ENCODE data around the gene CUX1.
A peak's percentile ranks its signal among the peaks of the same experiment; 100 is the strongest.
"Not testable (repeated sequence)": the region's sequence is repeated elsewhere in the genome, so short reads cannot be mapped to it uniquely, and the experiment has no call there.

CUX1 gene

GRCh38 chr7:101854084-101854865 lies 36.8 kb downstream of the CUX1 start:
- no peak for DNase-seq (ENCODE audit: low read depth in 2 of 2)

- DNase-seq (ENCODE audit: low read depth in 2 of 2) = peak; percentile 28 to 32
These were observed 39.3 kb downstream of the CUX1 start for GRCh38 chr7:101856473-101857357.

GRCh38 chr7:101857358-101857811 lies 40.0 kb downstream of the CUX1 start:
- no peak for DNase-seq (ENCODE audit: low read depth in 2 of 2)

- no peak for DNase-seq (ENCODE audit: low read depth in 2 of 2)
These were observed 41.3 kb downstream of the CUX1 start for GRCh38 chr7:101858437-101859385.

GRCh38 chr7:101859411-101860106 lies 42.1 kb downstream of the CUX1 start:
- no peak for DNase-seq (ENCODE audit: low read depth in 2 of 2)

GRCh38 chr7:101860316-101861217 lies 43.1 kb downstream of the CUX1 start:
- DNase-seq (ENCODE audit: low read depth in 2 of 2) = no peak

- DNase-seq (ENCODE audit: low read depth in 2 of 2) = no peak
These were observed 43.9 kb downstream of the CUX1 start for GRCh38 chr7:101861218-101861775.

- DNase-seq (ENCODE audit: low read depth in 2 of 2) = no peak
These were observed 45.1 kb downstream of the CUX1 start for GRCh38 chr7:101862280-101863220.

GRCh38 chr7:101863598-101863997 lies 46.2 kb downstream of the CUX1 start:
- no peak for DNase-seq (ENCODE audit: low read depth in 2 of 2)

- DNase-seq (ENCODE audit: low read depth in 2 of 2) = no peak
These were observed 46.6 kb downstream of the CUX1 start for GRCh38 chr7:101864039-101864438.

- DNase-seq (ENCODE audit: low read depth in 2 of 2) = no peak
These were observed 47.6 kb downstream of the CUX1 start for GRCh38 chr7:101865031-101865430.

- no peak for DNase-seq (ENCODE audit: low read depth in 2 of 2)
These were observed 48.0 kb downstream of the CUX1 start for GRCh38 chr7:101865455-101865854.

- no peak for DNase-seq (ENCODE audit: low read depth in 2 of 2)
These were observed 48.9 kb downstream of the CUX1 start for GRCh38 chr7:101866328-101866727.

GRCh38 chr7:101867265-101867664 lies 49.8 kb downstream of the CUX1 start:
- no peak for DNase-seq (ENCODE audit: low read depth in 2 of 2)

- DNase-seq (ENCODE audit: low read depth in 2 of 2) = not testable (repeated sequence)
These were observed 50.3 kb downstream of the CUX1 start for GRCh38 chr7:101867681-101868080.

- no peak for DNase-seq (ENCODE audit: low read depth in 2 of 2)
These were observed 50.9 kb downstream of the CUX1 start for GRCh38 chr7:101868191-101868950.

GRCh38 chr7:101869026-101869900 lies 51.8 kb downstream of the CUX1 start:
- DNase-seq (ENCODE audit: low read depth in 2 of 2) = no peak

All from fibroblast of skin of left quadriceps (primary cell).